ENCODE measurements around the gene OR8J1.

DNA sequence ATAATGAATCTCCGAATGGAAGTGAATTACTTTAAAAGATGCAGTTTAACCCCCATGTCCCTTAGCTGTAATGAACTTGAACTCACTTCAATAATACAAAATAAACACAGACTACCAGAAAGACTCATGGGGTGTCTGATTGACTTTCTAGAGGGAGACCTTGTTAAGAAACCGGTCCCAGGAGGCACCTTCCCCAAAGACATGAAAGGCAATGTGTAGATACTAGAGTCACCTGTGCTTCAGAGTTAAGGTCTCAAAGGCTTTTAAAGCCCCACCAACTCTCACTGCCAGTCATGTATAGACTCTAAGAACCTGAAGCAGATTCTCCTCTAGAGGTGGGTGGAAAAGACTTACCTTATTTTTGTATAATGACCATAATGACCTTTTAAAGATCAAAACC, at the start of gene OR8J1:
- TF ChIP-seq, protein P1, sequence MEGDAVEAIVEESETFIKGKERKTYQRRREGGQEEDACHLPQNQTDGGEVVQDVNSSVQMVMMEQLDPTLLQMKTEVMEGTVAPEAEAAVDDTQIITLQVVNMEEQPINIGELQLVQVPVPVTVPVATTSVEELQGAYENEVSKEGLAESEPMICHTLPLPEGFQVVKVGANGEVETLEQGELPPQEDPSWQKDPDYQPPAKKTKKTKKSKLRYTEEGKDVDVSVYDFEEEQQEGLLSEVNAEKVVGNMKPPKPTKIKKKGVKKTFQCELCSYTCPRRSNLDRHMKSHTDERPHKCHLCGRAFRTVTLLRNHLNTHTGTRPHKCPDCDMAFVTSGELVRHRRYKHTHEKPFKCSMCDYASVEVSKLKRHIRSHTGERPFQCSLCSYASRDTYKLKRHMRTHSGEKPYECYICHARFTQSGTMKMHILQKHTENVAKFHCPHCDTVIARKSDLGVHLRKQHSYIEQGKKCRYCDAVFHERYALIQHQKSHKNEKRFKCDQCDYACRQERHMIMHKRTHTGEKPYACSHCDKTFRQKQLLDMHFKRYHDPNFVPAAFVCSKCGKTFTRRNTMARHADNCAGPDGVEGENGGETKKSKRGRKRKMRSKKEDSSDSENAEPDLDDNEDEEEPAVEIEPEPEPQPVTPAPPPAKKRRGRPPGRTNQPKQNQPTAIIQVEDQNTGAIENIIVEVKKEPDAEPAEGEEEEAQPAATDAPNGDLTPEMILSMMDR (IDR thresholded peaks at IDR 0.05; ENCODE audit: low read length), result no peak
- TF ChIP-seq EZH2 (IDR thresholded peaks at IDR 0.05; ENCODE audit: borderline replicate concordance, low read length), result no peak

Measured in OCI-LY1 (cell line).